Measurements from ENCODE around the gene CACNG1. TPM values are rescaled to one million over a fixed set of nuclear protein-coding genes. Genes with fewer than 3 reads are reported as not detected.

Gene CACNG1
- total and polyA plus RNA-seq, 2 experiments from 2014 or later, result not detected

GRCh38 chr17:67026341-67026740, 18.0 kb upstream of the CACNG1 start:
- WGBS (ENCODE audit: low lambda C conversion rate, missing lambda C conversion rate), result 100% methylated on average over 2 of the region's 2 CpGs
- H2AFZ ChIP-seq, result no peak overlapping the region
- H3K9me2 ChIP-seq (replicated peaks; ENCODE audit: insufficient read depth), result no peaks in the 10 kb centered on the region
- no peaks in the 10 kb centered on the region for H3K4me1 ChIP-seq (ENCODE audit: insufficient read depth)
- H3K4me3 ChIP-seq, result no peak overlapping the region
- no peak for DNase-seq (ENCODE audit: low spot score)
- H3K79me2 ChIP-seq, result no peaks in the 10 kb centered on the region
- no peak overlapping the region for H3K4me2 ChIP-seq
- no peaks in the 10 kb centered on the region for H3K36me3 ChIP-seq (replicated peaks; ENCODE audit: insufficient read depth, low read depth)
- H3K27ac ChIP-seq, result no peak overlapping the region
- no peaks in the 10 kb centered on the region for H3K27me3 ChIP-seq
- TF ChIP-seq, protein P1, sequence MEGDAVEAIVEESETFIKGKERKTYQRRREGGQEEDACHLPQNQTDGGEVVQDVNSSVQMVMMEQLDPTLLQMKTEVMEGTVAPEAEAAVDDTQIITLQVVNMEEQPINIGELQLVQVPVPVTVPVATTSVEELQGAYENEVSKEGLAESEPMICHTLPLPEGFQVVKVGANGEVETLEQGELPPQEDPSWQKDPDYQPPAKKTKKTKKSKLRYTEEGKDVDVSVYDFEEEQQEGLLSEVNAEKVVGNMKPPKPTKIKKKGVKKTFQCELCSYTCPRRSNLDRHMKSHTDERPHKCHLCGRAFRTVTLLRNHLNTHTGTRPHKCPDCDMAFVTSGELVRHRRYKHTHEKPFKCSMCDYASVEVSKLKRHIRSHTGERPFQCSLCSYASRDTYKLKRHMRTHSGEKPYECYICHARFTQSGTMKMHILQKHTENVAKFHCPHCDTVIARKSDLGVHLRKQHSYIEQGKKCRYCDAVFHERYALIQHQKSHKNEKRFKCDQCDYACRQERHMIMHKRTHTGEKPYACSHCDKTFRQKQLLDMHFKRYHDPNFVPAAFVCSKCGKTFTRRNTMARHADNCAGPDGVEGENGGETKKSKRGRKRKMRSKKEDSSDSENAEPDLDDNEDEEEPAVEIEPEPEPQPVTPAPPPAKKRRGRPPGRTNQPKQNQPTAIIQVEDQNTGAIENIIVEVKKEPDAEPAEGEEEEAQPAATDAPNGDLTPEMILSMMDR (IDR thresholded peaks at IDR 0.05; ENCODE audit: poor library complexity), result no peak
- TF ChIP-seq EZH2 (IDR thresholded peaks at IDR 0.05; ENCODE audit: borderline replicate concordance) (no peak), EZH2phosphoT487 (IDR thresholded peaks at IDR 0.05; ENCODE audit: low read depth, severe bottlenecking, unreplicated experiment) (no peak)
- no peaks in the 10 kb centered on the region for H4K20me1 ChIP-seq (ENCODE audit: insufficient read depth, poor library complexity, severe bottlenecking)
- H3K9me3 ChIP-seq (ENCODE audit: low read depth), result no peaks in the 10 kb centered on the region

DNA sequence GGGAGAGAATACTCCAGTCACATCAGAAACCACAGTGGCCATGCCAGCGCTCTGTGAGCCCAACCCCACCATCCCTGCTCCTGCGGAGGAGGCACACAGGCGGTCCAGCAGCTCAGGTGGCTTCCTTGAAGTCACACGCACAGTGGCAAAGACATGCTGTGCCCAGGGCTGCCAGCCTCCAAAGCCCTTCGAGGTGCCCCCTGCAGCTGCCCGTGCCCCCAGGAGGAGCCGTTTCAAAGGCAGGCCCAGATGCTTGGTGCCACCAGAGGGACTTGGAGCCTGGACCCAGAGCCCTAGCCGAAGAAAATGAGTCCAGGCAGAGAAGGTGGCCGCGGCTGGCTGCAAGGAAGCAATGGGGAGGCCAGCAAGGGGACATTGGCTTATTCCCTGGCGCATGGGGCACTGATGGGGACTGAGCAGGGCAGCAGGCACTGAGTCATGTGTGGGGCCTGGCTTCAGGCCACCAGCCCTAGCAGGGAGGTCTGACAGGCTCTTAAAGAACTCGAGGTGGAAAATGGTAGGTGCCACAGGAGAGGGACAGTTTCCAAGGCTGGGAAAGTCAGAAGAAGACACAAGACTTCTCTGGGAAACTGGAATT, 17.2 kb upstream of the CACNG1 start:
- Histone ChIP-seq H3K4me2 (no peak overlapping the region), H2AFZ (no peak overlapping the region), H3K9me2 (replicated peaks; ENCODE audit: insufficient read depth) (no peaks in the 10 kb centered on the region), H3K36me3 (replicated peaks; ENCODE audit: insufficient read depth, low read depth) (no peaks in the 10 kb centered on the region), H3K27ac (no peak overlapping the region), H3K4me3 (no peak overlapping the region), H3K27me3 (no peaks in the 10 kb centered on the region), H3K4me1 (ENCODE audit: insufficient read depth) (no peaks in the 10 kb centered on the region), H4K20me1 (ENCODE audit: insufficient read depth, poor library complexity, severe bottlenecking) (no peaks in the 10 kb centered on the region), H3K79me2 (no peaks in the 10 kb centered on the region), H3K9me3 (ENCODE audit: low read depth) (no peaks in the 10 kb centered on the region)
- no peak for DNase-seq (ENCODE audit: low spot score)
- WGBS (ENCODE audit: low lambda C conversion rate, missing lambda C conversion rate), result 93% methylated on average over 12 of the region's 12 CpGs
- TF ChIP-seq EZH2phosphoT487 (IDR thresholded peaks at IDR 0.05; ENCODE audit: low read depth, severe bottlenecking, unreplicated experiment), result no peak
- TF ChIP-seq, protein P1 (IDR thresholded peaks at IDR 0.05; ENCODE audit: poor library complexity), result no peak
- TF ChIP-seq EZH2 (IDR thresholded peaks at IDR 0.05; ENCODE audit: borderline replicate concordance), result no peak

DNA sequence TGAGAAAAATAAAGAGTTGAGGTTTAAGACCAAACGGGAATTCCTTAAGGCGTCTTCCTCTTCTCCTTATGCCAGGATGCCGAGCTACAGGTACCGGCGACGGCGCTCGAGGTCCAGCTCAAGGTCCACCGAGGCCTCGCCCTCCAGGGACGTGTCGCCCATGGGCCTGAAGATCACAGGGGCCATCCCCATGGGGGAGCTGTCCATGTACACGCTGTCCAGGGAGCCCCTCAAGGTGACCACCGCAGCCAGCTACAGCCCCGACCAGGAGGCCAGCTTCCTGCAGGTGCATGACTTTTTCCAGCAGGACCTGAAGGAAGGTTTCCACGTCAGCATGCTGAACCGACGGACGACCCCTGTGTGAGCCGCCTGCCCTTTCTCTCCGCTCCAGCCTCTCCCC, 13.7 kb upstream of the CACNG1 start:
- TF ChIP-seq EZH2 (IDR thresholded peaks at IDR 0.05; ENCODE audit: borderline replicate concordance) (no peak), EZH2phosphoT487 (IDR thresholded peaks at IDR 0.05; ENCODE audit: low read depth, severe bottlenecking, unreplicated experiment) (no peak)
- TF ChIP-seq, protein P1 (IDR thresholded peaks at IDR 0.05; ENCODE audit: poor library complexity), result no peak
- Histone ChIP-seq H3K4me2 (no peak overlapping the region), H3K36me3 (replicated peaks; ENCODE audit: insufficient read depth, low read depth) (no peaks in the 10 kb centered on the region), H3K4me3 (no peak overlapping the region), H2AFZ (no peak overlapping the region), H3K9me2 (replicated peaks; ENCODE audit: insufficient read depth) (no peaks in the 10 kb centered on the region), H3K4me1 (ENCODE audit: insufficient read depth) (no peaks in the 10 kb centered on the region), H3K27ac (no peak overlapping the region), H3K9me3 (ENCODE audit: low read depth) (no peaks in the 10 kb centered on the region), H4K20me1 (ENCODE audit: insufficient read depth, poor library complexity, severe bottlenecking) (no peaks in the 10 kb centered on the region), H3K79me2 (no peaks in the 10 kb centered on the region), H3K27me3 (no peaks in the 10 kb centered on the region)
- WGBS (ENCODE audit: low lambda C conversion rate, missing lambda C conversion rate), result 97% methylated on average over 21 of the region's 21 CpGs
- DNase-seq (ENCODE audit: low spot score), result no peak

Measured in hepatocyte (in vitro differentiated cells).